H1 (cell line): ENCODE results near the gene TAGLN2.

Source experiments
- CTCF ChIP-seq, 3 experiments: IDR thresholded peaks; 1 replicate in 2 of 3; 2 replicates in 1 of 3; pipeline versions ENCODE4 v1.5.1 to v1.6.1; 2011; ENCODE audit warnings: low read length in 3 of 3, mild to moderate bottlenecking in 3 of 3, inconsistent platforms in 2 of 3, low read depth in 1 of 3, moderate library complexity in 1 of 3; ENCODE audit not compliant: insufficient read depth in 1 of 3; ENCODE audit errors: control extremely low read depth in 1 of 3
- EP300 ChIP-seq, 2 experiments: IDR thresholded peaks; 1 replicate in 1 of 2; 2 replicates in 1 of 2; pipeline ENCODE4 v1.6.1; 2011 to 2012; ENCODE audit warnings: low read depth in 2 of 2, low read length in 2 of 2, mild to moderate bottlenecking in 2 of 2, borderline replicate concordance in 1 of 2, inconsistent platforms in 1 of 2, moderate library complexity in 1 of 2
- JUND ChIP-seq: IDR thresholded peaks from 2 replicates; pipeline ENCODE4 v1.6.1; 2011; ENCODE audit warnings: mild to moderate bottlenecking, improper control_type of control experiment, low read length
- SIN3A ChIP-seq, 2 experiments: IDR thresholded peaks in 1 of 2; conservative IDR thresholded peaks in 1 of 2; 2 replicates each; pipeline ENCODE4 v1.6.1; 2011 to 2012; ENCODE audit warnings: low read length in 2 of 2, improper control_type of control experiment in 1 of 2, low read depth in 1 of 2, mild to moderate bottlenecking in 1 of 2
- TAF7 ChIP-seq: optimal IDR thresholded peaks from 2 replicates; pipeline ENCODE3; 2011; ENCODE audit warnings: low read depth, mild to moderate bottlenecking, inconsistent platforms, low read length, moderate library complexity, borderline replicate concordance
- ZNF274 ChIP-seq: IDR thresholded peaks from 2 replicates; pipeline ENCODE4 v1.7.0; 2012; ENCODE audit warnings: low read length, borderline replicate concordance; ENCODE audit errors: extremely low read depth
- TF ChIP-seq, protein P1 (sequence below): IDR thresholded peaks from 2 replicates; pipeline ENCODE4 v1.6.1; 2012; ENCODE audit warnings: low read length, inconsistent platforms

GRCh38 chr1:159895836-159896545 lies 29.3 kb downstream of the TAGLN2 start:
- no peak for TF ChIP-seq JUND
- TF ChIP-seq EP300 (IDR thresholded peaks at IDR 0.05; ENCODE audit: borderline replicate concordance in 1 of 2, low read depth in 2 of 2, low read length in 2 of 2), result no peak
- no peak for TF ChIP-seq CTCF (IDR thresholded peaks at IDR 0.05; ENCODE audit: control extremely low read depth in 1 of 3, insufficient read depth in 1 of 3, low read depth in 1 of 3, low read length in 3 of 3)
- TF ChIP-seq TAF7, result no peak
- TF ChIP-seq SIN3A (conservative IDR thresholded peaks at IDR 0.05 in 1 of 2, IDR thresholded peaks at IDR 0.05 in 1 of 2; ENCODE audit: low read depth in 1 of 2, low read length in 2 of 2), result no peak
- TF ChIP-seq, protein P1, sequence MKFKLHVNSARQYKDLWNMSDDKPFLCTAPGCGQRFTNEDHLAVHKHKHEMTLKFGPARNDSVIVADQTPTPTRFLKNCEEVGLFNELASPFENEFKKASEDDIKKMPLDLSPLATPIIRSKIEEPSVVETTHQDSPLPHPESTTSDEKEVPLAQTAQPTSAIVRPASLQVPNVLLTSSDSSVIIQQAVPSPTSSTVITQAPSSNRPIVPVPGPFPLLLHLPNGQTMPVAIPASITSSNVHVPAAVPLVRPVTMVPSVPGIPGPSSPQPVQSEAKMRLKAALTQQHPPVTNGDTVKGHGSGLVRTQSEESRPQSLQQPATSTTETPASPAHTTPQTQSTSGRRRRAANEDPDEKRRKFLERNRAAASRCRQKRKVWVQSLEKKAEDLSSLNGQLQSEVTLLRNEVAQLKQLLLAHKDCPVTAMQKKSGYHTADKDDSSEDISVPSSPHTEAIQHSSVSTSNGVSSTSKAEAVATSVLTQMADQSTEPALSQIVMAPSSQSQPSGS, result no peak
- no peak for TF ChIP-seq ZNF274
